Keratinocyte (primary cell): Measurements from ENCODE around the gene DISC1. TPM values are rescaled to one million over a fixed set of nuclear protein-coding genes. Genes with fewer than 3 reads are reported as not detected.

ENCODE experiments used
- DNase-seq: peaks from one replicate; pipeline ENCODE4 v3.0.0-alpha.2; 2011; ENCODE audit warnings: low read depth, missing footprints, low spot score
- FAIRE-seq: peaks from 2 replicates; lab custom pipeline; 2011; peaks lifted over from hg19 to GRCh38; lab: Jason Lieb, UNC
- H2AFZ ChIP-seq: 2 replicates; pipeline ENCODE4 v1.6.0; 2012; ENCODE audit warnings: low read length, control low read depth, inconsistent platforms; ENCODE audit not compliant: control insufficient read depth
- H3K27ac ChIP-seq: 2 replicates; pipeline ENCODE4 v1.5.1; 2011; ENCODE audit warnings: low read length; ENCODE audit not compliant: control insufficient read depth, insufficient read depth
- H3K27me3 ChIP-seq: 3 replicates; pipeline ENCODE4 v1.6.0; 2011; ENCODE audit warnings: low read length; ENCODE audit not compliant: control insufficient read depth, insufficient read depth; ENCODE audit errors: extremely low read depth
- H3K36me3 ChIP-seq, 2 experiments: 2 replicates in 1 of 2; 3 replicates in 1 of 2; pipeline ENCODE4 v1.5.1; 2011; ENCODE audit warnings: low read length in 2 of 2, mild to moderate bottlenecking in 1 of 2; ENCODE audit not compliant: control insufficient read depth in 2 of 2, insufficient read depth in 2 of 2; ENCODE audit errors: extremely low read depth in 1 of 2
- H3K4me1 ChIP-seq: 3 replicates; pipeline ENCODE4 v1.5.1; 2011; ENCODE audit warnings: low read length; ENCODE audit not compliant: control insufficient read depth, insufficient read depth; ENCODE audit errors: extremely low read depth
- H3K4me2 ChIP-seq: 3 replicates; pipeline ENCODE4 v1.6.0; 2011; ENCODE audit warnings: low read depth, low read length; ENCODE audit not compliant: control insufficient read depth, insufficient read depth; ENCODE audit errors: extremely low read depth
- H3K4me3 ChIP-seq, 3 experiments: fragments of 200-600 bp in 1 of 3; sonication (generic) in 1 of 3; 2 replicates in 2 of 3; 3 replicates in 1 of 3; pipeline ENCODE4 v1.5.1; 2011 to 2016; ENCODE audit warnings: low read length in 3 of 3, mild to moderate bottlenecking in 3 of 3, control low read depth in 2 of 3, inconsistent platforms in 1 of 3, low read depth in 1 of 3, mixed read lengths in 1 of 3, mixed run types in 1 of 3, moderate library complexity in 1 of 3; ENCODE audit not compliant: control insufficient read depth in 2 of 3, insufficient read depth in 2 of 3; ENCODE audit errors: extremely low read depth in 1 of 3
- H3K79me2 ChIP-seq: 2 replicates; pipeline ENCODE4 v1.6.0; 2012; ENCODE audit warnings: low read length; ENCODE audit not compliant: control insufficient read depth, insufficient read depth
- H3K9ac ChIP-seq: 3 replicates; pipeline ENCODE4 v1.6.0; 2011; ENCODE audit warnings: low read length; ENCODE audit not compliant: control insufficient read depth, insufficient read depth; ENCODE audit errors: extremely low read depth
- H3K9me1 ChIP-seq: 3 replicates; pipeline ENCODE4 v1.6.0; 2011; ENCODE audit warnings: low read length; ENCODE audit not compliant: control insufficient read depth, insufficient read depth; ENCODE audit errors: extremely low read depth
- H3K9me3 ChIP-seq: 2 replicates; pipeline ENCODE4 v1.5.1; 2012; ENCODE audit warnings: low read depth, low read length; ENCODE audit not compliant: control insufficient read depth
- H4K20me1 ChIP-seq: 3 replicates; pipeline ENCODE4 v1.6.0; 2011; ENCODE audit warnings: low read length; ENCODE audit not compliant: control insufficient read depth, insufficient read depth; ENCODE audit errors: extremely low read depth
- CTCF ChIP-seq, 3 experiments: IDR thresholded peaks in 1 of 3; conservative IDR thresholded peaks in 1 of 3; optimal IDR thresholded peaks in 1 of 3; 2 replicates in 2 of 3; 3 replicates in 1 of 3; pipeline versions ENCODE3 to v1.5.1; 2011; ENCODE audit warnings: low read length in 3 of 3, mild to moderate bottlenecking in 3 of 3, moderate library complexity in 2 of 3, control low read depth in 1 of 3, inconsistent platforms in 1 of 3; ENCODE audit not compliant: insufficient read depth in 2 of 3; ENCODE audit errors: extremely low read depth in 1 of 3
- EZH2 ChIP-seq: IDR thresholded peaks from one replicate; pipeline ENCODE4 v1.6.1; 2012; ENCODE audit warnings: inconsistent platforms, mild to moderate bottlenecking, low read length, moderate library complexity
- dilution Hi-C: fragments of 300-500 bp; cut with MboI; formaldehyde crosslinking; loops from one replicate; pipeline ENCODE4 v1.7.0; 2020; ENCODE audit warnings: low sequenced_read_pairs; ENCODE audit not compliant: extremely low pct_ligation_motif_present
- polyA plus RNA-seq, 5 experiments: library from polyadenylated mRNA; depleted of rRNA in 3 of 5; stranded (reverse) in 3 of 5; stranded (forward) in 1 of 5; unstranded in 1 of 5; fragments of >200 nt; gene quantifications; 1 replicate in 1 of 5; 2 replicates in 3 of 5; 3 replicates in 1 of 5; pipeline versions ENCODE4 v1.2.1 to v1.2.3, GENCODE V29; 2011 to 2012; ENCODE audit warnings: missing spikeins in 2 of 5, low read depth in 1 of 5, low replicate concordance in 1 of 5

The DISC1 gene
- polyA plus RNA-seq, 1 donor (not counting 4 experiments of a cell fraction or from before 2014, with no cell fraction given), result 0.47 TPM

GRCh38 chr1:231919239-231919885 lies 292.8 kb downstream of the DISC1 start:
- Histone ChIP-seq H3K9ac (no peak overlapping the region), H3K9me3 (no peaks in the 10 kb centered on the region), H3K9me1 (no peaks in the 10 kb centered on the region), H3K27ac (no peak overlapping the region), H3K27me3 (no peaks in the 10 kb centered on the region), H3K36me3 (no peaks in the 10 kb centered on the region), H4K20me1 (no peaks in the 10 kb centered on the region), H3K79me2 (no peaks in the 10 kb centered on the region), H3K4me2 (no peak overlapping the region), H3K4me1 (peaks cover 9% of the 10 kb centered on the region), H2AFZ (no peak overlapping the region), H3K4me3 (no peak overlapping the region)
- dilution Hi-C loops, result no loop called here
- no peak for DNase-seq
- no peak for FAIRE-seq
- TF ChIP-seq EZH2 (no peak), CTCF (optimal IDR thresholded peaks at IDR 0.05 in 1 of 3, IDR thresholded peaks at IDR 0.05 in 1 of 3, conservative IDR thresholded peaks at IDR 0.05 in 1 of 3; ENCODE audit: extremely low read depth in 1 of 3, insufficient read depth in 2 of 3, low read length in 3 of 3) (no peak)

- no peak overlapping the region for H2AFZ ChIP-seq
- H3K9me1 ChIP-seq, result no peaks in the 10 kb centered on the region
- dilution Hi-C loops, result no loop called here
- H3K4me3 ChIP-seq, result no peak overlapping the region
- no peaks in the 10 kb centered on the region for H3K9me3 ChIP-seq
- H3K9ac ChIP-seq, result no peak overlapping the region
- no peak for TF ChIP-seq CTCF (optimal IDR thresholded peaks at IDR 0.05 in 1 of 3, IDR thresholded peaks at IDR 0.05 in 1 of 3, conservative IDR thresholded peaks at IDR 0.05 in 1 of 3; ENCODE audit: extremely low read depth in 1 of 3, insufficient read depth in 2 of 3, low read length in 3 of 3)
- no peak for TF ChIP-seq EZH2
- DNase-seq (no peak), FAIRE-seq (no peak)
- no peaks in the 10 kb centered on the region for H4K20me1 ChIP-seq
- H3K27me3 ChIP-seq, result no peaks in the 10 kb centered on the region
- H3K27ac ChIP-seq, result no peak overlapping the region
- no peaks in the 10 kb centered on the region for H3K36me3 ChIP-seq
- no peak overlapping the region for H3K4me2 ChIP-seq
- H3K79me2 ChIP-seq, result no peaks in the 10 kb centered on the region
- peaks cover 9% of the 10 kb centered on the region for H3K4me1 ChIP-seq
These were observed 293.3 kb downstream of the DISC1 start for GRCh38 chr1:231919886-231920285.
